GM12878 (cell line): ENCODE measurements around the gene HLTF. TPM values are rescaled to one million over a fixed set of nuclear protein-coding genes. Genes with fewer than 3 reads are reported as not detected.

Experiments used
- ATAC-seq: fragments of 200-7000 bp; cut with Tn5 transposase; 3 replicates; pipeline ENCODE4 v1.9.1; 2020; ENCODE audit warnings: mild to moderate bottlenecking, moderate library complexity
- BruUV-seq: library from RNA; stranded (reverse); fragments of 400-500 nt; replicated peaks from 2 replicates; lab custom pipeline; 2021; lab: Mats Ljungman, UMichigan
- CTCF ChIA-PET: fragments of 300-600 bp; sonication (Branson Sonifier 250); formaldehyde crosslinking; extraction: SDS; loops from one replicate; lab custom pipeline; 2021; ENCODE audit warnings: inconsistent platforms; lab: Yijun Ruan, JAX
- POLR2A ChIA-PET: fragments of 350-600 bp; formaldehyde crosslinking; extraction: SDS; loops from one replicate; lab custom pipeline; 2021; ENCODE audit warnings: inconsistent platforms; lab: Charles Lee
- RAD21 ChIA-PET: fragments of 300-600 bp; sonication (Branson Sonifier 250); formaldehyde crosslinking; loops from one replicate; lab custom pipeline; 2023; ENCODE audit warnings: antibody characterized with exemption; ENCODE audit not compliant: unreplicated experiment; lab: Charles Lee
- SMC1A ChIA-PET: fragments of 300-600 bp; sonication (Branson Sonifier 250); formaldehyde crosslinking; loops from one replicate; lab custom pipeline; 2023; ENCODE audit not compliant: unreplicated experiment, uncharacterized antibody; lab: Charles Lee
- DNase-seq: peaks from one replicate; pipeline ENCODE4 v3.0.0-alpha.2; 2011; ENCODE audit warnings: low read depth, low spot score
- FAIRE-seq: peaks from 3 replicates; lab custom pipeline; 2011; peaks lifted over from hg19 to GRCh38; lab: Jason Lieb, UNC
- H2AFZ ChIP-seq: 2 replicates; pipeline ENCODE4 v1.6.0; 2011; ENCODE audit warnings: low read depth, low read length, control low read depth; ENCODE audit not compliant: control insufficient read depth
- H3K27ac ChIP-seq: 2 replicates; pipeline ENCODE4 v1.5.1; 2011; ENCODE audit warnings: control low read depth; ENCODE audit not compliant: control insufficient read depth, insufficient read depth
- H3K27me3 ChIP-seq, 2 experiments: replicated peaks in 1 of 2; 2 replicates each; pipeline versions ENCODE4 v1.6.0 to v1.6.1; 2011; ENCODE audit warnings: low read length in 1 of 2; ENCODE audit not compliant: control insufficient read depth in 2 of 2, insufficient read depth in 2 of 2
- H3K36me3 ChIP-seq, 2 experiments: 2 replicates each; pipeline ENCODE4 v1.5.1; 2011; ENCODE audit warnings: low read length in 1 of 2; ENCODE audit not compliant: control insufficient read depth in 2 of 2, insufficient read depth in 2 of 2
- H3K4me1 ChIP-seq: 2 replicates; pipeline ENCODE4 v1.6.1; 2011; ENCODE audit warnings: mild to moderate bottlenecking, low read length, moderate library complexity, mixed read lengths; ENCODE audit not compliant: control insufficient read depth, insufficient read depth
- H3K4me2 ChIP-seq: 2 replicates; pipeline ENCODE4 v1.6.0; 2011; ENCODE audit warnings: control low read depth; ENCODE audit not compliant: control insufficient read depth, insufficient read depth
- H3K4me3 ChIP-seq: fragments of 200-600 bp; sonication (generic); 2 replicates; pipeline ENCODE4 v1.5.1; 2016
- H3K79me2 ChIP-seq: 2 replicates; pipeline ENCODE4 v1.6.0; 2011; ENCODE audit warnings: low read length; ENCODE audit not compliant: control insufficient read depth, insufficient read depth
- H3K9ac ChIP-seq: 2 replicates; pipeline ENCODE4 v1.8.0; 2011; ENCODE audit warnings: low read length, control low read depth, mixed read lengths; ENCODE audit not compliant: control insufficient read depth, insufficient read depth
- H3K9me3 ChIP-seq: replicated peaks from 3 replicates; pipeline ENCODE4 v1.5.1; 2011; ENCODE audit warnings: mild to moderate bottlenecking, low read length; ENCODE audit not compliant: control insufficient read depth, insufficient read depth
- H4K20me1 ChIP-seq: 2 replicates; pipeline ENCODE4 v1.6.0; 2011; ENCODE audit not compliant: control insufficient read depth, insufficient read depth
- CBFB ChIP-seq: IDR thresholded peaks from 2 replicates; pipeline ENCODE4 v1.6.1; 2016; ENCODE audit warnings: antibody characterized with exemption, low read depth
- IKZF2 ChIP-seq, 2 experiments: fragments of 450-650 bp; IDR thresholded peaks; 2 replicates each; pipeline ENCODE4 v1.6.1; 2017; ENCODE audit warnings: mild to moderate bottlenecking in 2 of 2, moderate library complexity in 2 of 2
- KLF5 ChIP-seq: fragments of 450-650 bp; IDR thresholded peaks from 2 replicates; pipeline ENCODE4 v1.6.1; 2014; ENCODE audit warnings: mild to moderate bottlenecking; ENCODE audit not compliant: partially characterized antibody
- LARP7 ChIP-seq: fragments of 450-650 bp; IDR thresholded peaks from 2 replicates; pipeline ENCODE4 v1.6.1; 2017; ENCODE audit warnings: mild to moderate bottlenecking
- MYC ChIP-seq: IDR thresholded peaks from 2 replicates; pipeline ENCODE4 v1.6.1; 2011; ENCODE audit warnings: mild to moderate bottlenecking, low read length, moderate library complexity, inconsistent platforms; ENCODE audit not compliant: insufficient read depth, insufficient replicate concordance, insufficient read length, severe bottlenecking
- NKRF ChIP-seq: fragments of 450-650 bp; conservative IDR thresholded peaks from 2 replicates; pipeline ENCODE4 v1.6.1; 2017; ENCODE audit warnings: mild to moderate bottlenecking, moderate library complexity
- RAD21 ChIP-seq: IDR thresholded peaks from 2 replicates; pipeline ENCODE4 v1.6.1; 2011; ENCODE audit warnings: mild to moderate bottlenecking, low read depth, low read length, moderate library complexity; ENCODE audit not compliant: insufficient read depth
- SRF ChIP-seq, 2 experiments: IDR thresholded peaks; 2 replicates each; pipeline ENCODE4 v1.6.1; 2011; ENCODE audit warnings: low read depth in 2 of 2, low read length in 2 of 2, mild to moderate bottlenecking in 1 of 2, moderate library complexity in 1 of 2
- WRNIP1 ChIP-seq: IDR thresholded peaks from 2 replicates; pipeline ENCODE4 v1.6.1; 2011; ENCODE audit warnings: low read depth, low read length, improper control_type of control experiment, borderline replicate concordance
- ZNF24 ChIP-seq: fragments of 450-650 bp; IDR thresholded peaks from 2 replicates; pipeline ENCODE4 v1.6.1; 2017; ENCODE audit warnings: antibody characterized with exemption, mild to moderate bottlenecking
- WGBS: methylation state at CpG from one replicate; pipeline ENCODE4 v1.1.6; 2016; ENCODE audit warnings: low lambda C conversion rate; ENCODE audit not compliant: insufficient replicate concordance, insufficient coverage; ENCODE audit errors: missing lambda C conversion rate; 5-methylcytosine and 5-hydroxymethylcytosine counted together
- in situ Hi-C: fragments of 300-500 bp; cut with MboI; formaldehyde crosslinking; loops from 9 replicates; pipeline ENCODE4 v1.14.3; 2018; ENCODE audit warnings: mixed read lengths
- intact Hi-C: fragments of 100-400 bp; cut with micrococcal nuclease; formaldehyde crosslinking; loops from one replicate; pipeline ENCODE4 v1.14.2; 2022; ENCODE audit not compliant: unreplicated experiment
- polyA plus RNA-seq, 11 experiments: library from polyadenylated mRNA; depleted of rRNA in 4 of 11; unstranded in 6 of 11; stranded (reverse) in 5 of 11; fragments of >200 nt; fragmentation: Nextera tagmentation in 4 of 11; fragmentation: Illumina TruSeq in 1 of 11; extraction: Ambion mirVana in 4 of 11; extraction: Trizol in 1 of 11; gene quantifications; 1 replicate in 1 of 11; 2 replicates in 10 of 11; pipeline versions ENCODE4 v1.2.1 to v1.2.3, GENCODE V29; 2011 to 2016; ENCODE audit warnings: inconsistent platforms in 2 of 11, missing spikeins in 2 of 11, low read depth in 1 of 11
- total RNA-seq, 4 experiments: library from RNA; depleted of rRNA in 3 of 4; stranded (reverse); fragments of >200 nt in 3 of 4; fragmentation: Illumina TruSeq in 1 of 4; extraction: Trizol in 1 of 4; gene quantifications; 2 replicates each; pipeline versions ENCODE4 v1.2.1 to v1.2.3, GENCODE V29; 2013 to 2021
- TF ChIP-seq, protein P1 (sequence below): fragments of 450-650 bp; IDR thresholded peaks from 2 replicates; pipeline ENCODE4 v1.6.1; 2017; ENCODE audit warnings: low read depth, mild to moderate bottlenecking, moderate library complexity
- TF ChIP-seq, protein P2 (sequence below): IDR thresholded peaks from 2 replicates; pipeline ENCODE4 v1.6.1; 2012; ENCODE audit warnings: improper control_type of control experiment, low read depth, low read length; ENCODE audit not compliant: insufficient replicate concordance
- TF ChIP-seq, protein P3 (sequence below), 3 experiments: IDR thresholded peaks in 2 of 3; conservative IDR thresholded peaks in 1 of 3; 2 replicates each; pipeline ENCODE4 v1.5.1; 2011; ENCODE audit warnings: low read depth in 3 of 3, low read length in 3 of 3, mild to moderate bottlenecking in 3 of 3, control low read depth in 2 of 3, moderate library complexity in 2 of 3, inconsistent platforms in 1 of 3, mixed read lengths in 1 of 3; ENCODE audit not compliant: control insufficient read depth in 2 of 3, insufficient read depth in 1 of 3; ENCODE audit errors: extremely low read depth in 1 of 3

The HLTF gene
- total and polyA plus RNA-seq, 10 of the 15 experiments (the other 5 are each of a cell fraction or from before 2014, with no cell fraction given), result 13.7 to 50.4 (median 31.7) TPM

DNA sequence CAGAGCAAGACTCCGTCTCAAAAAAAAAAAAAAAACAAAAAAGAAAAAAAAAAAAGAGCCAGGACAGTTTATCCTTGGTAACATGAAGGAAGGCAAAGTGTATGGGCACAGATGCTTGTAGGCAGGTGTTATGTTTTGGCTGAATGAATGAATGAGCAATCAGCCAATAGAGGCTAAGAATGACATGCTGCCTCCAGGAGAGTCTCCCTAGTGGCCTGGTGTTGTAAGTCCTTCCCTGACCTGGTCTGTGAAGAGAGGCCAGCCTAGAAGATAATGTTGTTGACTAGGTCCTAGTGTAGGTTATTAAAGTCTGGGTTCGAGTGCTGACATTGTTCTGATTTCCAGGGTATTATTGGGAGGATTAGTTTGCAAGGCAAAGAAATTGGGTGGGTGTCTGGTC, 70.1 kb downstream of the HLTF start:
- CTCF ChIA-PET, result no interaction called here
- TF ChIP-seq SRF (IDR thresholded peaks at IDR 0.05; ENCODE audit: low read depth in 2 of 2, low read length in 2 of 2) (no peak), CBFB (no peak), ZNF24 (no peak), LARP7 (no peak), WRNIP1 (no peak), NKRF (no peak), RAD21 (no peak), KLF5 (no peak), IKZF2 (IDR thresholded peaks at IDR 0.05) (no peak), MYC (no peak)
- TF ChIP-seq, protein P1, sequence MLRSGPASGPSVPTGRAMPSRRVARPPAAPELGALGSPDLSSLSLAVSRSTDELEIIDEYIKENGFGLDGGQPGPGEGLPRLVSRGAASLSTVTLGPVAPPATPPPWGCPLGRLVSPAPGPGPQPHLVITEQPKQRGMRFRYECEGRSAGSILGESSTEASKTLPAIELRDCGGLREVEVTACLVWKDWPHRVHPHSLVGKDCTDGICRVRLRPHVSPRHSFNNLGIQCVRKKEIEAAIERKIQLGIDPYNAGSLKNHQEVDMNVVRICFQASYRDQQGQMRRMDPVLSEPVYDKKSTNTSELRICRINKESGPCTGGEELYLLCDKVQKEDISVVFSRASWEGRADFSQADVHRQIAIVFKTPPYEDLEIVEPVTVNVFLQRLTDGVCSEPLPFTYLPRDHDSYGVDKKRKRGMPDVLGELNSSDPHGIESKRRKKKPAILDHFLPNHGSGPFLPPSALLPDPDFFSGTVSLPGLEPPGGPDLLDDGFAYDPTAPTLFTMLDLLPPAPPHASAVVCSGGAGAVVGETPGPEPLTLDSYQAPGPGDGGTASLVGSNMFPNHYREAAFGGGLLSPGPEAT, result no peak
- TF ChIP-seq, protein P2, sequence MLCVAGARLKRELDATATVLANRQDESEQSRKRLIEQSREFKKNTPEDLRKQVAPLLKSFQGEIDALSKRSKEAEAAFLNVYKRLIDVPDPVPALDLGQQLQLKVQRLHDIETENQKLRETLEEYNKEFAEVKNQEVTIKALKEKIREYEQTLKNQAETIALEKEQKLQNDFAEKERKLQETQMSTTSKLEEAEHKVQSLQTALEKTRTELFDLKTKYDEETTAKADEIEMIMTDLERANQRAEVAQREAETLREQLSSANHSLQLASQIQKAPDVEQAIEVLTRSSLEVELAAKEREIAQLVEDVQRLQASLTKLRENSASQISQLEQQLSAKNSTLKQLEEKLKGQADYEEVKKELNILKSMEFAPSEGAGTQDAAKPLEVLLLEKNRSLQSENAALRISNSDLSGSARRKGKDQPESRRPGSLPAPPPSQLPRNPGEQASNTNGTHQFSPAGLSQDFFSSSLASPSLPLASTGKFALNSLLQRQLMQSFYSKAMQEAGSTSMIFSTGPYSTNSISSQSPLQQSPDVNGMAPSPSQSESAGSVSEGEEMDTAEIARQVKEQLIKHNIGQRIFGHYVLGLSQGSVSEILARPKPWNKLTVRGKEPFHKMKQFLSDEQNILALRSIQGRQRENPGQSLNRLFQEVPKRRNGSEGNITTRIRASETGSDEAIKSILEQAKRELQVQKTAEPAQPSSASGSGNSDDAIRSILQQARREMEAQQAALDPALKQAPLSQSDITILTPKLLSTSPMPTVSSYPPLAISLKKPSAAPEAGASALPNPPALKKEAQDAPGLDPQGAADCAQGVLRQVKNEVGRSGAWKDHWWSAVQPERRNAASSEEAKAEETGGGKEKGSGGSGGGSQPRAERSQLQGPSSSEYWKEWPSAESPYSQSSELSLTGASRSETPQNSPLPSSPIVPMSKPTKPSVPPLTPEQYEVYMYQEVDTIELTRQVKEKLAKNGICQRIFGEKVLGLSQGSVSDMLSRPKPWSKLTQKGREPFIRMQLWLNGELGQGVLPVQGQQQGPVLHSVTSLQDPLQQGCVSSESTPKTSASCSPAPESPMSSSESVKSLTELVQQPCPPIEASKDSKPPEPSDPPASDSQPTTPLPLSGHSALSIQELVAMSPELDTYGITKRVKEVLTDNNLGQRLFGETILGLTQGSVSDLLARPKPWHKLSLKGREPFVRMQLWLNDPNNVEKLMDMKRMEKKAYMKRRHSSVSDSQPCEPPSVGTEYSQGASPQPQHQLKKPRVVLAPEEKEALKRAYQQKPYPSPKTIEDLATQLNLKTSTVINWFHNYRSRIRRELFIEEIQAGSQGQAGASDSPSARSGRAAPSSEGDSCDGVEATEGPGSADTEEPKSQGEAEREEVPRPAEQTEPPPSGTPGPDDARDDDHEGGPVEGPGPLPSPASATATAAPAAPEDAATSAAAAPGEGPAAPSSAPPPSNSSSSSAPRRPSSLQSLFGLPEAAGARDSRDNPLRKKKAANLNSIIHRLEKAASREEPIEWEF, result no peak
- TF ChIP-seq, protein P3, sequence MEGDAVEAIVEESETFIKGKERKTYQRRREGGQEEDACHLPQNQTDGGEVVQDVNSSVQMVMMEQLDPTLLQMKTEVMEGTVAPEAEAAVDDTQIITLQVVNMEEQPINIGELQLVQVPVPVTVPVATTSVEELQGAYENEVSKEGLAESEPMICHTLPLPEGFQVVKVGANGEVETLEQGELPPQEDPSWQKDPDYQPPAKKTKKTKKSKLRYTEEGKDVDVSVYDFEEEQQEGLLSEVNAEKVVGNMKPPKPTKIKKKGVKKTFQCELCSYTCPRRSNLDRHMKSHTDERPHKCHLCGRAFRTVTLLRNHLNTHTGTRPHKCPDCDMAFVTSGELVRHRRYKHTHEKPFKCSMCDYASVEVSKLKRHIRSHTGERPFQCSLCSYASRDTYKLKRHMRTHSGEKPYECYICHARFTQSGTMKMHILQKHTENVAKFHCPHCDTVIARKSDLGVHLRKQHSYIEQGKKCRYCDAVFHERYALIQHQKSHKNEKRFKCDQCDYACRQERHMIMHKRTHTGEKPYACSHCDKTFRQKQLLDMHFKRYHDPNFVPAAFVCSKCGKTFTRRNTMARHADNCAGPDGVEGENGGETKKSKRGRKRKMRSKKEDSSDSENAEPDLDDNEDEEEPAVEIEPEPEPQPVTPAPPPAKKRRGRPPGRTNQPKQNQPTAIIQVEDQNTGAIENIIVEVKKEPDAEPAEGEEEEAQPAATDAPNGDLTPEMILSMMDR (IDR thresholded peaks at IDR 0.05 in 2 of 3, conservative IDR thresholded peaks at IDR 0.05 in 1 of 3; ENCODE audit: control insufficient read depth in 2 of 3, extremely low read depth in 1 of 3, insufficient read depth in 1 of 3, low read depth in 3 of 3, low read length in 3 of 3), result no peak

More for the DNA sequence above, 70.1 kb downstream of the HLTF start:
- no TSS peak for BruUV-seq
- ChIA-PET POLR2A (no interaction called here), SMC1A (no interaction called here), RAD21 (no interaction called here)
- Histone ChIP-seq H4K20me1 (no peaks in the 10 kb centered on the region), H3K79me2 (no peaks in the 10 kb centered on the region), H3K9me3 (no peaks in the 10 kb centered on the region), H3K27me3 (no peaks in the 10 kb centered on the region), H3K4me1 (no peaks in the 10 kb centered on the region), H2AFZ (no peak overlapping the region), H3K4me3 (no peak overlapping the region), H3K4me2 (no peak overlapping the region), H3K9ac (no peak overlapping the region), H3K36me3 (peaks cover 4 to 11% of the 10 kb centered on the region in 2 experiments), H3K27ac (no peak overlapping the region)
- 94% methylated on average over 1 of the region's 2 CpGs for WGBS
- in situ Hi-C loops, result no loop called here
- FAIRE-seq, result no peak
- peak; percentile 27; the same call in 1 of the 3 replicates for ATAC-seq
- DNase-seq, result no peak
- intact Hi-C loops, result no loop called here
